ENCODE results near the gene AFF3.

GRCh38 chr2:99680946-99681345 is 461.4 kb downstream of the AFF3 start:
- TF ChIP-seq CTCF (IDR thresholded peaks at IDR 0.05; ENCODE audit: low read depth, low read length, poor library complexity, severe bottlenecking) (no peak), EZH2phosphoT487 (IDR thresholded peaks at IDR 0.05; ENCODE audit: borderline replicate concordance, low read length) (no peak)
